ENCODE results near the gene RERG.

RERG gene

GRCh38 chr12:15186597-15186996 is 34.6 kb downstream of the RERG start:
- no peak for DNase-seq (ENCODE audit: low spot score)

GRCh38 chr12:15184484-15184883 is 36.7 kb downstream of the RERG start:
- DNase-seq (ENCODE audit: low spot score), result no peak

- no peak for DNase-seq (ENCODE audit: low spot score)
Observed at GRCh38 chr12:15183821-15184220, 37.4 kb downstream of the RERG start.

- DNase-seq (ENCODE audit: low spot score), result no peak
Observed at GRCh38 chr12:15181017-15181683, 40.1 kb downstream of the RERG start.

- DNase-seq (ENCODE audit: low spot score), result no peak
Observed at GRCh38 chr12:15180325-15180724, 40.9 kb downstream of the RERG start.

- DNase-seq (ENCODE audit: low spot score), result no peak
Observed at GRCh38 chr12:15179672-15180071, 41.5 kb downstream of the RERG start.

- DNase-seq (ENCODE audit: low spot score), result no peak
Observed at GRCh38 chr12:15173142-15173541, 48.1 kb downstream of the RERG start.

- DNase-seq (ENCODE audit: low spot score), result no peak
Observed at GRCh38 chr12:15172060-15172822, 49.0 kb downstream of the RERG start.

GRCh38 chr12:15171012-15171655 is 50.1 kb downstream of the RERG start:
- no peak for DNase-seq (ENCODE audit: low spot score)

GRCh38 chr12:15168026-15168678 is 53.1 kb downstream of the RERG start:
- DNase-seq (ENCODE audit: low spot score), result no peak

- DNase-seq (ENCODE audit: low spot score), result no peak
Observed at GRCh38 chr12:15165012-15165659, 56.1 kb downstream of the RERG start.

GRCh38 chr12:15163030-15163976 is 57.9 kb downstream of the RERG start:
- DNase-seq (ENCODE audit: low spot score), result no peak

GRCh38 chr12:15158083-15158482 is 63.1 kb downstream of the RERG start:
- no peak for DNase-seq (ENCODE audit: low spot score)

- no peak for DNase-seq (ENCODE audit: low spot score)
Observed at GRCh38 chr12:15157269-15157671, 63.9 kb downstream of the RERG start.

- no peak for DNase-seq (ENCODE audit: low spot score)
Observed at GRCh38 chr12:15155271-15155670, 65.9 kb downstream of the RERG start.

- no peak for DNase-seq (ENCODE audit: low spot score)
Observed at GRCh38 chr12:15154103-15154502, 67.1 kb downstream of the RERG start.

GRCh38 chr12:15152868-15153267 is 68.3 kb downstream of the RERG start:
- DNase-seq (ENCODE audit: low spot score), result no peak

- DNase-seq (ENCODE audit: low spot score), result no peak
Observed at GRCh38 chr12:15152456-15152855, 68.8 kb downstream of the RERG start.

- DNase-seq (ENCODE audit: low spot score), result no peak
Observed at GRCh38 chr12:15151161-15152091, 69.8 kb downstream of the RERG start.

GRCh38 chr12:15146585-15146984 is 74.6 kb downstream of the RERG start:
- no peak for DNase-seq (ENCODE audit: low spot score)

Measured in HuH-7 (cell line).